IMR-90 (cell line): ENCODE results near the gene TRAF7. TPM values are rescaled to one million over a fixed set of nuclear protein-coding genes. Genes with fewer than 3 reads are reported as not detected.

Experiments used
- ATAC-seq: fragments of 200-7000 bp; cut with Tn5 transposase; 2 replicates; pipeline ENCODE4 v1.9.1; 2020; ENCODE audit warnings: low read depth, mild to moderate bottlenecking, moderate library complexity
- BruUV-seq: library from RNA; stranded (reverse); fragments of 400-500 nt; replicated peaks from 2 replicates; lab custom pipeline; 2021; lab: Mats Ljungman, UMichigan
- CTCF ChIA-PET: fragments of 300-600 bp; formaldehyde crosslinking; extraction: SDS; loops from one replicate; lab custom pipeline; 2021; ENCODE audit warnings: antibody characterized with exemption; lab: Yijun Ruan, JAX
- POLR2A ChIA-PET: fragments of 300-600 bp; sonication (Branson Sonifier 250); formaldehyde crosslinking; loops from one replicate; lab custom pipeline; 2022; ENCODE audit warnings: antibody characterized with exemption; ENCODE audit not compliant: unreplicated experiment; lab: Charles Lee
- DNase-seq: peaks from one replicate; pipeline ENCODE4 v3.0.0; 2013
- H2AFZ ChIP-seq: replicated peaks from 2 replicates; pipeline ENCODE3; 2013; ENCODE audit warnings: low read length, mild to moderate bottlenecking; ENCODE audit not compliant: poor library complexity
- H2AK5ac ChIP-seq: 2 replicates; pipeline ENCODE4 v1.6.1; 2013; ENCODE audit warnings: low read depth, low read length, inconsistent platforms
- H2AK9ac ChIP-seq: replicated peaks from 2 replicates; pipeline ENCODE3; 2013; ENCODE audit warnings: mild to moderate bottlenecking, low read depth, low read length, moderate library complexity; ENCODE audit not compliant: poor library complexity
- H2BK120ac ChIP-seq: 2 replicates; pipeline ENCODE4 v1.6.1; 2013; ENCODE audit warnings: low read depth, low read length, inconsistent platforms
- H2BK15ac ChIP-seq: 3 replicates; pipeline ENCODE4 v1.6.1; 2013; ENCODE audit warnings: low read depth, low read length, inconsistent platforms
- H2BK20ac ChIP-seq: 2 replicates; pipeline ENCODE4 v1.6.1; 2013; ENCODE audit warnings: low read depth, mild to moderate bottlenecking, inconsistent platforms, low read length, moderate library complexity
- H2BK5ac ChIP-seq: 2 replicates; pipeline ENCODE4 v1.6.1; 2013; ENCODE audit warnings: mild to moderate bottlenecking, low read depth, low read length, inconsistent platforms; ENCODE audit not compliant: poor library complexity, severe bottlenecking
- H3K14ac ChIP-seq: replicated peaks from 2 replicates; pipeline ENCODE4 v1.6.1; 2013; ENCODE audit warnings: low read depth, low read length, inconsistent platforms
- H3K18ac ChIP-seq: 2 replicates; pipeline ENCODE4 v1.6.1; 2013; ENCODE audit warnings: low read depth, low read length, control low read depth
- H3K23ac ChIP-seq: 2 replicates; pipeline ENCODE4 v1.6.1; 2013; ENCODE audit warnings: low read depth, low read length, inconsistent platforms
- H3K27ac ChIP-seq: 2 replicates; pipeline ENCODE4 v1.5.1; 2013; ENCODE audit warnings: mild to moderate bottlenecking, control low read depth, low read length; ENCODE audit not compliant: insufficient read depth
- H3K27me3 ChIP-seq: 2 replicates; pipeline ENCODE4 v1.6.1; 2013; ENCODE audit warnings: low read length; ENCODE audit not compliant: control insufficient read depth, insufficient read depth
- H3K36me3 ChIP-seq: 2 replicates; pipeline ENCODE4 v1.6.1; 2013; ENCODE audit warnings: low read length, mixed read lengths; ENCODE audit not compliant: control insufficient read depth, insufficient read depth
- H3K4ac ChIP-seq: 2 replicates; pipeline ENCODE4 v1.6.1; 2013; ENCODE audit warnings: low read depth, low read length, inconsistent platforms
- H3K4me1 ChIP-seq: 2 replicates; pipeline ENCODE4 v1.6.1; 2013; ENCODE audit warnings: low read length, mixed read lengths; ENCODE audit not compliant: control insufficient read depth, insufficient read depth
- H3K4me2 ChIP-seq: 2 replicates; pipeline ENCODE4 v1.6.1; 2013; ENCODE audit warnings: low read depth, mild to moderate bottlenecking, control low read depth, low read length, moderate library complexity
- H3K4me3 ChIP-seq: 2 replicates; pipeline ENCODE4 v1.5.1; 2013; ENCODE audit warnings: low read depth, mild to moderate bottlenecking, control low read depth, low read length, moderate library complexity; ENCODE audit not compliant: insufficient read depth
- H3K56ac ChIP-seq: 2 replicates; pipeline ENCODE4 v1.6.1; 2013; ENCODE audit warnings: low read length, inconsistent platforms; ENCODE audit not compliant: insufficient read depth; ENCODE audit errors: extremely low read depth
- H3K79me1 ChIP-seq, 2 experiments: 2 replicates each; pipeline ENCODE4 v1.6.1; 2013; ENCODE audit warnings: low read length in 2 of 2, inconsistent platforms in 1 of 2, low read depth in 1 of 2
- H3K9ac ChIP-seq: 2 replicates; pipeline ENCODE4 v1.6.1; 2013; ENCODE audit warnings: low read depth, low read length, control low read depth
- H3K9me1 ChIP-seq: 2 replicates; pipeline ENCODE4 v1.6.1; 2013; ENCODE audit warnings: low read length, inconsistent platforms; ENCODE audit not compliant: insufficient read depth
- H3K9me3 ChIP-seq: 2 replicates; pipeline ENCODE4 v1.6.1; 2013; ENCODE audit warnings: low read length; ENCODE audit not compliant: control insufficient read depth, insufficient read depth
- H4K20me1 ChIP-seq: 2 replicates; pipeline ENCODE4 v1.6.1; 2013; ENCODE audit warnings: low read length, inconsistent platforms; ENCODE audit not compliant: insufficient read depth
- H4K5ac ChIP-seq: 2 replicates; pipeline ENCODE4 v1.6.1; 2013; ENCODE audit warnings: mild to moderate bottlenecking, low read depth, low read length, control low read depth
- H4K8ac ChIP-seq, 2 experiments: 2 replicates each; pipeline ENCODE4 v1.6.1; 2013; ENCODE audit warnings: low read depth in 2 of 2, low read length in 2 of 2, control low read depth in 1 of 2, inconsistent platforms in 1 of 2
- H4K91ac ChIP-seq: 2 replicates; pipeline ENCODE4 v1.6.1; 2013; ENCODE audit warnings: low read depth, low read length, inconsistent platforms; ENCODE audit not compliant: insufficient read depth
- RAD21 ChIP-seq: IDR thresholded peaks from 2 replicates; pipeline ENCODE4 v1.6.1; 2012; ENCODE audit warnings: low read length, improper control_type of control experiment
- WGBS, 2 experiments: methylation state at CpG; one replicate each; pipeline versions ENCODE4 v1.1.5 to v1.1.7; 2013; ENCODE audit warnings: missing lambda C conversion rate in 2 of 2; ENCODE audit not compliant: insufficient read length in 1 of 2; ENCODE audit errors: extremely low coverage in 2 of 2; 5-methylcytosine and 5-hydroxymethylcytosine counted together
- dilution Hi-C: fragments of 300-500 bp; cut with HindIII; formaldehyde crosslinking; loops from one replicate; pipeline ENCODE4 v1.14.3; 2018; ENCODE audit warnings: low sequenced_read_pairs; ENCODE audit not compliant: unreplicated experiment
- in situ Hi-C: fragments of 300-500 bp; cut with MboI; formaldehyde crosslinking; loops from 3 replicates; pipeline ENCODE4 v1.14.3; 2019; ENCODE audit warnings: low sequenced_read_pairs, inconsistent platforms, mixed read lengths
- intact Hi-C: fragments of 100-400 bp; cut with micrococcal nuclease; formaldehyde crosslinking; loops from 2 replicates; pipeline ENCODE4 v1.10.0; 2022
- polyA plus RNA-seq, 3 experiments: library from polyadenylated mRNA; depleted of rRNA; stranded (reverse); fragments of >200 nt; gene quantifications; 2 replicates each; pipeline ENCODE4 v1.2.3, GENCODE V29; 2012; ENCODE audit warnings: low replicate concordance in 1 of 3
- total RNA-seq: library from RNA; depleted of rRNA; stranded (reverse); fragments of >200 nt; gene quantifications from 2 replicates; pipeline ENCODE4 v1.2.3, GENCODE V29; 2012
- TF ChIP-seq, protein P1 (sequence below): fragments of 150-350 bp; IDR thresholded peaks from 2 replicates; pipeline ENCODE4 v1.6.1; 2017; ENCODE audit warnings: mild to moderate bottlenecking, antibody characterized with exemption, low read length, low read depth

The TRAF7 gene
- total and polyA plus RNA-seq, 2 of the 4 experiments (the other 2 are of a cell fraction): 29.6 to 52.6 TPM

DNA sequence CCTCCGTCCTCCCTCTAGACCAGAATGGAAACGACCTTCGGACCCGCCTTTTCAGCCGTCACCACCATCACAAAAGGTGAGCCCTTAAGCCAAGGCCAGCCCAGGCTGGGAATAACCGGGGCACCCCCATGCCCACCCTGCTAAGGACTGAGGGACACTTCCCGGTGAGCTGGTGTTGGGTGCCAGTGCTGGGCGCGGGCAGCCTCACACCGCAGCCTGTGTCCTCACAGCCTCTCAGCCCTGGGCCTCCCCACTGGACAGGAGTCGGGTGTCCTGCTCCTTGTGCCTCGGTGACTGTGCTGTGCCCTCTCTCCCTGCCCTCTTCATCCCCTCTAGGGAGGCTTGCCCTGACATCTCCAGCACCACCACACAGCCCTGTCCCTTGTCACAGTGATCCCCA lies 10.3 kb downstream of the TRAF7 start:
- CTCF ChIA-PET: no interaction called here

More for the DNA sequence above, 10.3 kb downstream of the TRAF7 start:
- H2BK120ac ChIP-seq: no peak overlapping the region
- no peak overlapping the region for H2BK5ac ChIP-seq
- no peak overlapping the region for H4K5ac ChIP-seq
- no peak overlapping the region for H3K9ac ChIP-seq
- H3K27ac ChIP-seq: no peak overlapping the region
- H2BK15ac ChIP-seq: no peak overlapping the region
- ATAC-seq: no peak
- DNase-seq: no peak
- TF ChIP-seq, protein P1, sequence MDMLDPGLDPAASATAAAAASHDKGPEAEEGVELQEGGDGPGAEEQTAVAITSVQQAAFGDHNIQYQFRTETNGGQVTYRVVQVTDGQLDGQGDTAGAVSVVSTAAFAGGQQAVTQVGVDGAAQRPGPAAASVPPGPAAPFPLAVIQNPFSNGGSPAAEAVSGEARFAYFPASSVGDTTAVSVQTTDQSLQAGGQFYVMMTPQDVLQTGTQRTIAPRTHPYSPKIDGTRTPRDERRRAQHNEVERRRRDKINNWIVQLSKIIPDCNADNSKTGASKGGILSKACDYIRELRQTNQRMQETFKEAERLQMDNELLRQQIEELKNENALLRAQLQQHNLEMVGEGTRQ: no peak
- TF ChIP-seq RAD21: no peak
- H3K14ac ChIP-seq: no peak overlapping the region
- dilution Hi-C loops (no loop called here), intact Hi-C loops (no loop called here), in situ Hi-C loops (no loop called here)
- 100% methylated on average over 1 of the region's 12 CpGs; no CpG with 5 or more reads in 1 of the 2 experiments for WGBS, 2 experiments
- H2BK20ac ChIP-seq: no peak overlapping the region
- no peaks in the 10 kb centered on the region for H3K27me3 ChIP-seq
- no peak overlapping the region for H3K18ac ChIP-seq
- no peak overlapping the region for H2AK5ac ChIP-seq
- POLR2A ChIA-PET: no interaction called here
- no TSS peak for BruUV-seq
- H3K4me2 ChIP-seq: no peak overlapping the region
- peaks cover 39% of the 10 kb centered on the region for H3K36me3 ChIP-seq
- H3K4ac ChIP-seq: no peak overlapping the region
- no peak overlapping the region for H4K91ac ChIP-seq
- H3K4me1 ChIP-seq: peaks cover 5% of the 10 kb centered on the region; the same call in 1 of the 2 replicates
- no peak overlapping the region for H2AFZ ChIP-seq
- peaks cover 0 to 37% of the 10 kb centered on the region in 2 experiments for H3K79me1 ChIP-seq
- no peak overlapping the region for H3K23ac ChIP-seq
- no peaks in the 10 kb centered on the region for H3K9me3 ChIP-seq
- H3K4me3 ChIP-seq: no peak overlapping the region
- H4K20me1 ChIP-seq: peaks cover 52% of the 10 kb centered on the region
- no peak overlapping the region for H3K56ac ChIP-seq
- no peak overlapping the region for H4K8ac ChIP-seq
- H3K9me1 ChIP-seq: 0 out of 2 replicates have a peak, but pooled peaks cover 2% of the 10 kb centered on the region
- H2AK9ac ChIP-seq: peak overlapping the region; percentile 42
